ENCODE measurements around the gene USB1. TPM values are rescaled to one million over a fixed set of nuclear protein-coding genes. Genes with fewer than 3 reads are reported as not detected.
A peak's percentile ranks its signal among the peaks of the same experiment; 100 is the strongest.

Gene USB1
- total and polyA plus RNA-seq, 4 donors: 14.7 to 72.7 (median 38.7) TPM

DNA sequence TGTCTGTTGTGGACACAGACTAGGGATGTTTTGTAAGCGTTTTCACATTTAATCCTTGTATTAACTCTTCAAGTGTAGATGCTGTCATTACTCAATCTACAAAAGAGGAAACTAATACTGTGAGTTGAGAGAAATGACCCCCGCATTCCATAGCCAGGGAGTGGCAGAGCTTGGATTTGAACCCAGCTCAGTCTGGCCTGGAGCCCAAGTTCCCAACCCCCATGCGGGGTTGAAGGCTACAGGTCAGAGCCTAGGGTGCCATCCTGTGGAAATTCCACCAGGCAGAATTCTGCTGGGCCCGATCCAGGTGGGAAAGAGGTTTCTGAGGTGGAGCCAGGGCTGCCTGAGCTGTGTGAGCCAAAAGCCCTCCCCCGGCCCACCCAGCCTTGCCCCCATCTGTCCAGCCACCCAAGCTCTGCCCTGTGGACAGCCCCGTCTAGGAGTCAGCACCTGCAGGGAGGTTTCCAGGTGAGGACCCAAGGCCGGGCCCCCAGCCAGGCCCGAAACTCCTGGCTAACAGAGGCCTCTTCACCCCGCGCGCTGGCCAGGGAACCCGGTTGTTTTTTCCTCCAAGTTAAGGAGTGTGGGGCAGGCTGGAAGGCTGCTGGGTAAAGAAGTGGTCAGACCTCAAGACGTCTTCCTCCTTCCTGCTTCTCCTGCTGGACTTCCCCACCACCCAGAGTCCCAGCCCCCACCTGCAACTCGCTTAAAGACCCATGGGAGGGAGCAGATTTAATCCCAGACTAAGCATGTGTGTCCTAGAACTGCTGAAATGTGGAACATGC is 30.0 kb downstream of the USB1 start:
- H3K9me3 ChIP-seq (ENCODE audit: control insufficient read depth in 4 of 4, insufficient read depth in 3 of 4, low read length in 3 of 4): no peaks in the 10 kb centered on the region
- ATAC-seq (ENCODE audit: insufficient read depth, low FRiP score) (no peak), DNase-seq (no peak)
- peak overlapping the region; percentile 68 to 77 for H3K27ac ChIP-seq (ENCODE audit: low read depth in 1 of 2, low read length in 1 of 2)
- H3K9ac ChIP-seq (ENCODE audit: insufficient read depth in 1 of 2, low read length in 2 of 2): no peak overlapping the region
- peaks cover 9 to 49% (median 43%) of the 10 kb centered on the region in 5 donors for H3K4me1 ChIP-seq (ENCODE audit: control insufficient read depth in 5 of 5, insufficient read depth in 5 of 5, low read length in 5 of 5)
- TF ChIP-seq, protein P1, sequence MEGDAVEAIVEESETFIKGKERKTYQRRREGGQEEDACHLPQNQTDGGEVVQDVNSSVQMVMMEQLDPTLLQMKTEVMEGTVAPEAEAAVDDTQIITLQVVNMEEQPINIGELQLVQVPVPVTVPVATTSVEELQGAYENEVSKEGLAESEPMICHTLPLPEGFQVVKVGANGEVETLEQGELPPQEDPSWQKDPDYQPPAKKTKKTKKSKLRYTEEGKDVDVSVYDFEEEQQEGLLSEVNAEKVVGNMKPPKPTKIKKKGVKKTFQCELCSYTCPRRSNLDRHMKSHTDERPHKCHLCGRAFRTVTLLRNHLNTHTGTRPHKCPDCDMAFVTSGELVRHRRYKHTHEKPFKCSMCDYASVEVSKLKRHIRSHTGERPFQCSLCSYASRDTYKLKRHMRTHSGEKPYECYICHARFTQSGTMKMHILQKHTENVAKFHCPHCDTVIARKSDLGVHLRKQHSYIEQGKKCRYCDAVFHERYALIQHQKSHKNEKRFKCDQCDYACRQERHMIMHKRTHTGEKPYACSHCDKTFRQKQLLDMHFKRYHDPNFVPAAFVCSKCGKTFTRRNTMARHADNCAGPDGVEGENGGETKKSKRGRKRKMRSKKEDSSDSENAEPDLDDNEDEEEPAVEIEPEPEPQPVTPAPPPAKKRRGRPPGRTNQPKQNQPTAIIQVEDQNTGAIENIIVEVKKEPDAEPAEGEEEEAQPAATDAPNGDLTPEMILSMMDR (IDR thresholded peaks at IDR 0.05; ENCODE audit: control extremely low read depth, extremely low read depth): no peak
- H3K36me3 ChIP-seq (ENCODE audit: control insufficient read depth in 4 of 4, insufficient read depth in 4 of 4, low read length in 4 of 4): no peaks in the 10 kb centered on the region
- H3K4me3 ChIP-seq: no peak overlapping the region
- H3K27me3 ChIP-seq (ENCODE audit: control insufficient read depth in 3 of 3, insufficient read depth in 3 of 3, low read length in 2 of 3): no peaks in the 10 kb centered on the region
- WGBS, 2 donors: 44 to 48% methylated on average over 14 of the region's 14 CpGs

GRCh38 chr16:58032710-58033293 is 31.6 kb downstream of the USB1 start:
- ATAC-seq (ENCODE audit: insufficient read depth, low FRiP score): no peak
- Histone ChIP-seq H3K9ac (ENCODE audit: insufficient read depth in 1 of 2, low read length in 2 of 2) (no peak overlapping the region), H3K9me3 (ENCODE audit: control insufficient read depth in 4 of 4, insufficient read depth in 3 of 4, low read length in 3 of 4) (no peaks in the 10 kb centered on the region), H3K27ac (ENCODE audit: low read depth in 1 of 2, low read length in 1 of 2) (peak overlapping the region; percentile 23 to 62), H3K4me3 (no peak overlapping the region), H3K36me3 (ENCODE audit: control insufficient read depth in 4 of 4, insufficient read depth in 4 of 4, low read length in 4 of 4) (peaks cover 0 to 3% (median 0%) of the 10 kb centered on the region in 4 donors), H3K4me1 (ENCODE audit: control insufficient read depth in 5 of 5, insufficient read depth in 5 of 5, low read length in 5 of 5) (peaks cover 9 to 43% (median 36%) of the 10 kb centered on the region in 5 donors), H3K27me3 (ENCODE audit: control insufficient read depth in 3 of 3, insufficient read depth in 3 of 3, low read length in 2 of 3) (no peaks in the 10 kb centered on the region)
- DNase-seq: peak; percentile 74 to 85 (median 82)
- WGBS, 2 donors: 39 to 72% methylated on average over 12 to 15 of the region's 15 CpGs
- TF ChIP-seq, protein P1 (IDR thresholded peaks at IDR 0.05; ENCODE audit: control extremely low read depth, extremely low read depth): no peak

DNA sequence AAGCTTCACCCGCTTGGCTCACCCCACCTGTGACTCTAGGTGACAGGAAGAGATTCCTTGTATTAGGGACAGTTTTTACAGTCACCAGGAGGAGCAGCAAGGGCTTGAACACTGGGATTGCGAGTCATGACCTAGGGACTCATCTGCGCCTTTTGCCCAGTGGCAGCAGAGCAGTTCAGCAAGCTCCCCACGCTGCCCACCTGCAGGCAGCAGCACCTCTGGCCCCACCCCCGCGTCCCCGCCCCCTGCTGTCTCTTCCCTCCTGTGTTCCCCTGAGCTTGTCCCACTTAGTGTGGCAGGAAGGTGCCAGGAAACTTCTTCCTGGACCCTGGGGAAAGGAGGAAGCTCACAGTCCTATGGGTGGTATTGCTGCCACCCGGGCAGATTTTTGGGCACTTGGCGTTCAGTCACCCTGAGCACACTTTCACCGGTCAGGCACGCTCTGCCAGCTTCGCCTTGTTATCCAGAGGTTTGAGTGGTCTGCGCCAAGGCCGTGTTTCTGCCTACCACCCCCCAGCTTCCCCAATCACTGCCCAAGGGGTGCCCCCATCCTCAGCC is 33.0 kb downstream of the USB1 start:
- no peak overlapping the region for H3K4me3 ChIP-seq
- TF ChIP-seq, protein P1 (IDR thresholded peaks at IDR 0.05; ENCODE audit: control extremely low read depth, extremely low read depth): no peak
- 85 to 89% methylated on average over 11 to 14 of the region's 14 CpGs for WGBS, 2 donors
- peaks cover 5 to 33% (median 24%) of the 10 kb centered on the region in 5 donors for H3K4me1 ChIP-seq (ENCODE audit: control insufficient read depth in 5 of 5, insufficient read depth in 5 of 5, low read length in 5 of 5)
- no peaks in the 10 kb centered on the region for H3K27me3 ChIP-seq (ENCODE audit: control insufficient read depth in 3 of 3, insufficient read depth in 3 of 3, low read length in 2 of 3)
- peaks cover 0 to 4% (median 0%) of the 10 kb centered on the region in 4 donors for H3K36me3 ChIP-seq (ENCODE audit: control insufficient read depth in 4 of 4, insufficient read depth in 4 of 4, low read length in 4 of 4)
- ATAC-seq (ENCODE audit: insufficient read depth, low FRiP score): no peak
- DNase-seq: no peak
- no peaks in the 10 kb centered on the region for H3K9me3 ChIP-seq (ENCODE audit: control insufficient read depth in 4 of 4, insufficient read depth in 3 of 4, low read length in 3 of 4)
- H3K9ac ChIP-seq (ENCODE audit: insufficient read depth in 1 of 2, low read length in 2 of 2): no peak overlapping the region
- H3K27ac ChIP-seq (ENCODE audit: low read depth in 1 of 2, low read length in 1 of 2): peak overlapping the region in 1 of 2 donors; percentile 14
